Gastroesophageal sphincter (tissue), 4 donors: ENCODE results near the gene CCSER1. TPM values are rescaled to one million over a fixed set of nuclear protein-coding genes. Genes with fewer than 3 reads are reported as not detected.

Source experiments
- ATAC-seq: fragments of 150-250 bp; one replicate; pipeline ENCODE4 v1.9.1; 2016; ENCODE audit warnings: mild to moderate bottlenecking, moderate library complexity
- H3K27ac ChIP-seq, 4 donors: fragments of 200-600 bp; sonication (generic) in 3 of 4; 1 replicate in 3 of 4; 2 replicates in 1 of 4; pipeline ENCODE4 v1.5.1; 2016 to 2019
- H3K27me3 ChIP-seq: fragments of 200-600 bp; sonication (generic); one replicate; pipeline ENCODE4 v1.5.1; 2019
- H3K36me3 ChIP-seq, 2 donors: fragments of 200-600 bp; sonication (generic); one replicate each; pipeline ENCODE4 v1.5.1; 2019; ENCODE audit warnings: control low read depth in 1 of 2
- H3K4me1 ChIP-seq, 3 donors: fragments of 200-600 bp; sonication (generic); 1 replicate in 2 of 3; 2 replicates in 1 of 3; pipeline ENCODE4 v1.5.1; 2016 to 2019; ENCODE audit warnings: control low read depth in 2 of 3
- H3K4me3 ChIP-seq, 2 donors: fragments of 200-600 bp; sonication (generic); one replicate each; pipeline ENCODE4 v1.5.1; 2019; ENCODE audit warnings: mild to moderate bottlenecking in 1 of 2, moderate library complexity in 1 of 2
- H3K9me3 ChIP-seq, 3 donors: fragments of 200-600 bp; sonication (generic); one replicate each; pipeline ENCODE4 v1.5.1; 2017 to 2019; ENCODE audit warnings: control low read depth in 2 of 3
- CTCF ChIP-seq, 4 experiments: fragments of 200-600 bp in 2 of 4; fragments of 450-650 bp in 2 of 4; sonication (generic) in 1 of 4; IDR thresholded peaks; one replicate each; pipeline ENCODE4 v1.5.1; 2017 to 2019; ENCODE audit warnings: antibody characterized with exemption in 4 of 4, mild to moderate bottlenecking in 2 of 4, moderate library complexity in 2 of 4
- EP300 ChIP-seq: sonication (generic); formaldehyde crosslinking; IDR thresholded peaks from one replicate; pipeline ENCODE4 v1.6.1; 2017; ENCODE audit warnings: antibody characterized with exemption, mild to moderate bottlenecking
- POLR2A ChIP-seq, 2 donors: fragments of 450-650 bp; IDR thresholded peaks; one replicate each; pipeline ENCODE4 v1.6.1; 2017; ENCODE audit warnings: antibody characterized with exemption in 2 of 2, mild to moderate bottlenecking in 2 of 2, moderate library complexity in 1 of 2
- POLR2AphosphoS5 ChIP-seq: sonication (generic); formaldehyde crosslinking; IDR thresholded peaks from one replicate; pipeline ENCODE4 v1.6.1; 2017; ENCODE audit warnings: antibody characterized with exemption
- WGBS, 2 donors: methylation state at CpG; one replicate each; pipeline ENCODE4 v1.1.5; 2018; ENCODE audit warnings: low coverage in 1 of 2; 5-methylcytosine and 5-hydroxymethylcytosine counted together
- total RNA-seq, 4 donors: library from RNA; depleted of rRNA; stranded (reverse); fragments of >200 nt; gene quantifications; one replicate each; pipeline ENCODE4 v1.1.0, GENCODE V29; 2016

The CCSER1 gene
- total RNA-seq, 4 donors from 2014 or later: 2.4 to 9.3 (median 4.6) TPM

- ATAC-seq: no peak
- H3K27me3 ChIP-seq: no peaks in the 10 kb centered on the region
- no peaks in the 10 kb centered on the region for H3K36me3 ChIP-seq
- H3K9me3 ChIP-seq: no peaks in the 10 kb centered on the region
- TF ChIP-seq CTCF (IDR thresholded peaks at IDR 0.05): no peak
- WGBS, 2 donors: 50 to 53% methylated on average over 1 of the region's 1 CpG
- no peak overlapping the region for H3K4me3 ChIP-seq
- no peaks in the 10 kb centered on the region for H3K4me1 ChIP-seq
- H3K27ac ChIP-seq: no peak overlapping the region
These were observed 984.4 kb downstream of the CCSER1 start for GRCh38 chr4:91111556-91111955.

GRCh38 chr4:91113130-91113706, 986.0 kb downstream of the CCSER1 start:
- H3K9me3 ChIP-seq: no peaks in the 10 kb centered on the region
- H3K27ac ChIP-seq: no peak overlapping the region
- H3K36me3 ChIP-seq: no peaks in the 10 kb centered on the region
- ATAC-seq: no peak
- 46 to 53% methylated on average over 4 of the region's 4 CpGs for WGBS, 2 donors
- TF ChIP-seq CTCF (IDR thresholded peaks at IDR 0.05) (peak in 1 of 4 experiments; percentile 22), POLR2A (IDR thresholded peaks at IDR 0.05) (no peak)
- no peaks in the 10 kb centered on the region for H3K27me3 ChIP-seq
- H3K4me1 ChIP-seq: no peaks in the 10 kb centered on the region
- no peak overlapping the region for H3K4me3 ChIP-seq

- no peak for TF ChIP-seq CTCF (IDR thresholded peaks at IDR 0.05)
- TF ChIP-seq POLR2AphosphoS5: no peak
- no peak for TF ChIP-seq EP300
- 70 to 80% methylated on average over 3 to 4 of the region's 4 CpGs for WGBS, 2 donors
- ATAC-seq: no peak
- Histone ChIP-seq H3K9me3 (no peaks in the 10 kb centered on the region), H3K4me1 (no peaks in the 10 kb centered on the region), H3K36me3 (no peaks in the 10 kb centered on the region), H3K27ac (no peak overlapping the region), H3K27me3 (no peaks in the 10 kb centered on the region), H3K4me3 (no peak overlapping the region)
These were observed 987.2 kb downstream of the CCSER1 start for GRCh38 chr4:91114386-91114785.

GRCh38 chr4:91116861-91117260, 989.7 kb downstream of the CCSER1 start:
- Histone ChIP-seq H3K27me3 (no peaks in the 10 kb centered on the region), H3K4me1 (no peaks in the 10 kb centered on the region), H3K4me3 (no peak overlapping the region), H3K36me3 (no peaks in the 10 kb centered on the region), H3K27ac (no peak overlapping the region), H3K9me3 (no peaks in the 10 kb centered on the region)
- no peak for ATAC-seq
- TF ChIP-seq POLR2A (IDR thresholded peaks at IDR 0.05) (no peak), CTCF (IDR thresholded peaks at IDR 0.05) (no peak), POLR2AphosphoS5 (no peak), EP300 (no peak)

- Histone ChIP-seq H3K9me3 (no peaks in the 10 kb centered on the region), H3K4me1 (no peaks in the 10 kb centered on the region), H3K36me3 (no peaks in the 10 kb centered on the region), H3K27ac (no peak overlapping the region), H3K27me3 (no peaks in the 10 kb centered on the region), H3K4me3 (no peak overlapping the region)
- TF ChIP-seq POLR2A (IDR thresholded peaks at IDR 0.05): no peak
- TF ChIP-seq EP300: no peak
- no peak for TF ChIP-seq POLR2AphosphoS5
- no peak for TF ChIP-seq CTCF (IDR thresholded peaks at IDR 0.05)
- no peak for ATAC-seq
These were observed 991.4 kb downstream of the CCSER1 start for GRCh38 chr4:91118597-91118996.
